Transverse colon (tissue), 4 donors: Measurements from ENCODE around the gene ATOSA. TPM values are rescaled to one million over a fixed set of nuclear protein-coding genes. Genes with fewer than 3 reads are reported as not detected.
A peak's percentile ranks its signal among the peaks of the same experiment; 100 is the strongest.

Experiments
- DNase-seq: peaks from one replicate; pipeline ENCODE4 v3.0.0-alpha.2; 2019
- H3K27ac ChIP-seq, 4 donors: fragments of 200-600 bp; sonication (generic); 2 replicates each; pipeline ENCODE4 v1.5.1; 2016 to 2018; ENCODE audit warnings: inconsistent platforms in 4 of 4
- H3K27me3 ChIP-seq: fragments of 200-600 bp; sonication (generic); 2 replicates; pipeline ENCODE4 v1.5.1; 2017; ENCODE audit warnings: inconsistent platforms
- H3K36me3 ChIP-seq, 4 donors: fragments of 200-600 bp; sonication (generic); 2 replicates each; pipeline ENCODE4 v1.5.1; 2017 to 2019; ENCODE audit warnings: inconsistent platforms in 4 of 4
- H3K4me1 ChIP-seq, 4 donors: fragments of 200-600 bp; sonication (generic); 2 replicates each; pipeline ENCODE4 v1.5.1; 2017 to 2020; ENCODE audit warnings: inconsistent platforms in 4 of 4
- H3K4me3 ChIP-seq, 4 donors: fragments of 200-600 bp; sonication (generic); 1 replicate in 1 of 4; 2 replicates in 3 of 4; pipeline versions ENCODE4 v1.5.1 to v1.6.1; 2017 to 2019; ENCODE audit warnings: inconsistent platforms in 4 of 4
- H3K9me3 ChIP-seq, 2 donors: fragments of 200-600 bp; sonication (generic); 2 replicates each; pipeline ENCODE4 v1.5.1; 2017 to 2019; ENCODE audit warnings: inconsistent platforms in 2 of 2
- CTCF ChIP-seq, 5 experiments: fragments of 200-600 bp in 3 of 5; fragments of 450-650 bp in 2 of 5; sonication (generic) in 3 of 5; IDR thresholded peaks; 1 replicate in 2 of 5; 2 replicates in 3 of 5; pipeline ENCODE4 v1.5.1; 2016 to 2017; ENCODE audit warnings: antibody characterized with exemption in 5 of 5, inconsistent platforms in 3 of 5, mild to moderate bottlenecking in 2 of 5, moderate library complexity in 1 of 5
- EP300 ChIP-seq: sonication (generic); formaldehyde crosslinking; IDR thresholded peaks from one replicate; pipeline ENCODE4 v1.6.1; 2017; ENCODE audit warnings: antibody characterized with exemption, low read depth
- POLR2A ChIP-seq: fragments of 450-650 bp; IDR thresholded peaks from one replicate; pipeline ENCODE4 v1.6.1; 2016; ENCODE audit warnings: antibody characterized with exemption, mild to moderate bottlenecking, moderate library complexity
- POLR2AphosphoS5 ChIP-seq, 3 donors: sonication (generic); formaldehyde crosslinking; IDR thresholded peaks; one replicate each; pipeline ENCODE4 v1.6.1; 2016; ENCODE audit warnings: antibody characterized with exemption in 3 of 3
- WGBS, 2 donors: methylation state at CpG; one replicate each; pipeline ENCODE4 v1.1.5; 2018; ENCODE audit warnings: low coverage in 1 of 2; 5-methylcytosine and 5-hydroxymethylcytosine counted together
- in situ Hi-C, 4 donors: fragments of 200-750 bp; cut with MboI; loops; one replicate each; pipeline versions ENCODE4 v1.15.0 to v1.15.1; 2017; ENCODE audit warnings: low sequenced_read_pairs in 3 of 4, low pct_ligation_motif_present in 1 of 4, low pct_unique_long_range_greater_than_20kb in 1 of 4
- intact Hi-C: fragments of 100-400 bp; cut with DNase I; formaldehyde crosslinking; loops from one replicate; pipeline ENCODE4 v1.15.1; 2023; ENCODE audit warnings: low total_unique reads
- total RNA-seq, 4 donors: library from RNA; depleted of rRNA; stranded (reverse); fragments of >200 nt; gene quantifications; one replicate each; pipeline ENCODE4 v1.1.0, GENCODE V29; 2016

The ATOSA gene
- total RNA-seq, 4 donors from 2014 or later, result 41.0 to 149 (median 84.5) TPM

GRCh38 chr15:52683580-52683979 is 4.4 kb upstream of the ATOSA start:
- Histone ChIP-seq H3K4me1 (peaks cover 3 to 6% (median 5%) of the 10 kb centered on the region in 4 donors), H3K27me3 (no peaks in the 10 kb centered on the region), H3K36me3 (no peaks in the 10 kb centered on the region), H3K4me3 (no peak overlapping the region), H3K27ac (peak overlapping the region in 3 of 4 donors; percentile 4 to 36 (median 12)), H3K9me3 (no peaks in the 10 kb centered on the region)
- 42 to 63% methylated on average over 1 of the region's 1 CpG for WGBS, 2 donors
- TF ChIP-seq CTCF (IDR thresholded peaks at IDR 0.05) (no peak), POLR2A (no peak), POLR2AphosphoS5 (IDR thresholded peaks at IDR 0.05) (no peak), EP300 (no peak)
- no peak for DNase-seq
- in situ Hi-C loops, result no loop called here
- intact Hi-C loops, result no loop called here

- in situ Hi-C loops (no loop called here), intact Hi-C loops (no loop called here)
- Histone ChIP-seq H3K4me1 (peaks cover 3 to 6% (median 5%) of the 10 kb centered on the region in 4 donors), H3K9me3 (no peaks in the 10 kb centered on the region), H3K4me3 (no peak overlapping the region), H3K36me3 (no peaks in the 10 kb centered on the region), H3K27ac (peak overlapping the region in 2 of 4 donors; percentile 30 to 36), H3K27me3 (no peaks in the 10 kb centered on the region)
- DNase-seq, result no peak
- 67 to 83% methylated on average over 3 of the region's 3 CpGs for WGBS, 2 donors
- no peak for TF ChIP-seq POLR2A
- no peak for TF ChIP-seq EP300
- no peak for TF ChIP-seq POLR2AphosphoS5 (IDR thresholded peaks at IDR 0.05)
- TF ChIP-seq CTCF (IDR thresholded peaks at IDR 0.05), result no peak
Measured at GRCh38 chr15:52682781-52683180, 3.6 kb upstream of the ATOSA start.

DNA sequence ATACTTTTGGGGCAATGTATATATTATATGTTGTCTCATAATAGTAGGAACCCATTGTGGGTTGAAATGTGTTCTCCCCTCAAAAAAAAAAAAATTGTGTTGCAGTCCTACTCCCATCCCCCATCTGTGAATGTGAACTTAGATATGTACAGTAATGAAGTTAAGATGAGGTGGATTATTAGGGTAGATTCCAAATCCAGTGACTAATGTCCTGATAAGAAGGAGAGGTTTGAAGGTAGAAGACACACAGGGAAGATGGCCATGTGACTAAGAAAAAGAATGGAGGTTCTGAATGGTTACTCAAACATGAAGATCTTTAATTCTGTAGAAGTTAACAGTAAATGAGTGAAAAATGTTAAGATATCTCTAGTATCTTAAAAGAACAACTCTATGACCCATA is 3.0 kb upstream of the ATOSA start:
- no peaks in the 10 kb centered on the region for H3K9me3 ChIP-seq
- TF ChIP-seq POLR2AphosphoS5 (IDR thresholded peaks at IDR 0.05) (no peak), CTCF (IDR thresholded peaks at IDR 0.05) (no peak), POLR2A (no peak), EP300 (no peak)
- H3K27me3 ChIP-seq, result no peaks in the 10 kb centered on the region
- no peak for DNase-seq
- H3K27ac ChIP-seq, result peak overlapping the region in 2 of 4 donors; percentile 6 to 21
- in situ Hi-C loops (no loop called here), intact Hi-C loops (no loop called here)
- H3K4me1 ChIP-seq, result peaks cover 3 to 12% (median 10%) of the 10 kb centered on the region in 4 donors
- no peak overlapping the region for H3K4me3 ChIP-seq
- H3K36me3 ChIP-seq, result no peaks in the 10 kb centered on the region

DNA sequence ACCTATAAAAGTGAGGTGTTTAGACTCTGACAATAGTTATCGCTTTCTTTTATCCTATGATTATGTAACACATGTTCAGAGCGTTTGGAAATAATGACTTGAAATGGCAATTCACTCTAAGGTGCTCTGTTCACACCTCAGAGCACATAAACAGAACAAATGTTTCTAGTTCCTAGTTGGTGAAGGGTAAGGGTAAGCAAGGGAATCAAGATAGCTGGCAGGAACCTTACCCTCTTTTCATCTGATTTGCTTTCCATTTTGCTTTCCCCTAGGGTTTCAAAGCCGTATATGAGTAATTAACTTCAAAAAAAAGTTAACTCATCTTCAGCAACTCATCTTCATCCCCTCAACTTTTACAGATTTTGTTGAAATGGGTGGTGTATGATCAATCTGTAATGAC is 2.3 kb upstream of the ATOSA start:
- DNase-seq, result no peak
- peaks cover 0 to 3% (median 0%) of the 10 kb centered on the region in 4 donors for H3K36me3 ChIP-seq
- WGBS, 2 donors, result 79 to 84% methylated on average over 3 of the region's 3 CpGs
- in situ Hi-C loops (no loop called here), intact Hi-C loops (no loop called here)
- H3K27me3 ChIP-seq, result no peaks in the 10 kb centered on the region
- H3K4me3 ChIP-seq, result no peak overlapping the region
- peaks cover 8 to 19% (median 18%) of the 10 kb centered on the region in 4 donors for H3K4me1 ChIP-seq
- TF ChIP-seq CTCF (IDR thresholded peaks at IDR 0.05) (no peak), EP300 (no peak), POLR2AphosphoS5 (IDR thresholded peaks at IDR 0.05) (no peak)
- H3K9me3 ChIP-seq, result no peaks in the 10 kb centered on the region
- H3K27ac ChIP-seq, result peak overlapping the region in 1 of 4 donors; percentile 99
